K562 (cell line): ENCODE results near the gene HAX1. TPM values are rescaled to one million over a fixed set of nuclear protein-coding genes. Genes with fewer than 3 reads are reported as not detected.

Experiments
- ARID3B ChIP-seq: fragments of 250-450 bp; sonication (Bioruptor Pico); IDR thresholded peaks from 2 replicates; pipeline ENCODE4 v1.4.0; 2020; ENCODE audit warnings: borderline replicate concordance
- ARNT ChIP-seq, 2 experiments: fragments of 450-650 bp; IDR thresholded peaks; 2 replicates each; pipeline ENCODE4 v1.6.1; 2016; ENCODE audit warnings: mild to moderate bottlenecking in 1 of 2
- BACH1 ChIP-seq: fragments of 200-800 bp; sonication (Bioruptor generic); IDR thresholded peaks from 2 replicates; pipeline ENCODE4 v1.6.1; 2016; ENCODE audit warnings: missing genetic modification characterization, missing compliant biosample characterization
- BCL6 ChIP-seq: fragments of 250-450 bp; sonication (Bioruptor Pico); IDR thresholded peaks from 2 replicates; pipeline ENCODE4 v1.4.0; 2020
- CREM ChIP-seq: IDR thresholded peaks from 2 replicates; pipeline ENCODE4 v1.6.1; 2014; ENCODE audit warnings: antibody characterized with exemption, low read depth
- CTBP1 ChIP-seq: fragments of 450-650 bp; IDR thresholded peaks from 2 replicates; pipeline ENCODE4 v1.6.1; 2016; ENCODE audit warnings: borderline replicate concordance
- ELF1 ChIP-seq: fragments of 200-800 bp; sonication (Bioruptor generic); IDR thresholded peaks from 2 replicates; pipeline ENCODE4 v1.6.1; 2016; ENCODE audit warnings: missing genetic modification characterization, missing compliant biosample characterization
- ETV5 ChIP-seq: sonication (generic); formaldehyde crosslinking; IDR thresholded peaks from 2 replicates; pipeline ENCODE4 v1.4.0; 2020; ENCODE audit warnings: low read depth, mild to moderate bottlenecking, missing genetic modification reagents
- FIP1L1 ChIP-seq: fragments of 200-400 bp; formaldehyde crosslinking; IDR thresholded peaks from 2 replicates; pipeline ENCODE4 v1.6.1; 2018; ENCODE audit warnings: mild to moderate bottlenecking, low read depth, low read length; ENCODE audit not compliant: poor library complexity, severe bottlenecking
- HINFP ChIP-seq: fragments of 450-650 bp; conservative IDR thresholded peaks from 2 replicates; pipeline ENCODE4 v1.6.1; 2016; ENCODE audit warnings: missing genetic modification characterization, low read depth, mild to moderate bottlenecking, control low read depth, missing compliant biosample characterization
- HNRNPK ChIP-seq: fragments of 200-400 bp; formaldehyde crosslinking; IDR thresholded peaks from one replicate; pipeline ENCODE4 v1.6.1; 2018; ENCODE audit warnings: mild to moderate bottlenecking, low read depth, low read length; ENCODE audit not compliant: poor library complexity, severe bottlenecking
- HSF4 ChIP-seq: fragments of 250-450 bp; sonication (Bioruptor Pico); IDR thresholded peaks from 2 replicates; pipeline ENCODE4 v2.1.2; 2022; ENCODE audit warnings: mild to moderate bottlenecking, moderate library complexity, borderline replicate concordance
- MAZ ChIP-seq, 2 experiments: fragments of 450-650 bp in 1 of 2; sonication (generic) in 1 of 2; formaldehyde crosslinking; IDR thresholded peaks in 1 of 2; conservative IDR thresholded peaks in 1 of 2; 2 replicates each; pipeline versions ENCODE4 v1.4.0 to v1.5.0; 2020; ENCODE audit warnings: mild to moderate bottlenecking in 1 of 2, missing genetic modification reagents in 1 of 2
- MCM5 ChIP-seq: fragments of 450-650 bp; IDR thresholded peaks from 2 replicates; pipeline ENCODE4 v1.6.1; 2016; ENCODE audit warnings: low read depth
- NCOA1 ChIP-seq: fragments of 450-650 bp; IDR thresholded peaks from 2 replicates; pipeline ENCODE4 v1.6.1; 2016; ENCODE audit warnings: low read depth
- PATZ1 ChIP-seq: fragments of 250-450 bp; sonication (Bioruptor Pico); IDR thresholded peaks from 2 replicates; pipeline ENCODE4 v1.5.0; 2020; ENCODE audit warnings: mild to moderate bottlenecking, borderline replicate concordance
- RCOR1 ChIP-seq, 2 experiments: IDR thresholded peaks; 2 replicates each; pipeline ENCODE4 v1.6.1; 2012; ENCODE audit warnings: low read depth in 2 of 2, low read length in 2 of 2, borderline replicate concordance in 1 of 2, improper control_type of control experiment in 1 of 2
- RUNX1 ChIP-seq: sonication (generic); IDR thresholded peaks from 2 replicates; pipeline ENCODE4 v1.6.1; 2016; ENCODE audit warnings: antibody characterized with exemption, low read depth
- SAFB2 ChIP-seq: fragments of 200-400 bp; formaldehyde crosslinking; IDR thresholded peaks from 2 replicates; pipeline ENCODE4 v1.6.1; 2018; ENCODE audit warnings: borderline replicate concordance, low read length, low read depth, moderate library complexity; ENCODE audit not compliant: severe bottlenecking
- TRIM28 ChIP-seq: fragments of 450-650 bp; IDR thresholded peaks from 2 replicates; pipeline ENCODE4 v1.6.1; 2017
- ZNF140 ChIP-seq: fragments of 250-450 bp; sonication (Bioruptor Pico); IDR thresholded peaks from 2 replicates; pipeline ENCODE4 v1.8.0; 2021; ENCODE audit warnings: moderate library complexity, mild to moderate bottlenecking, inconsistent platforms
- ZNF274 ChIP-seq: IDR thresholded peaks from 2 replicates; pipeline ENCODE4 v1.6.1; 2011; ENCODE audit warnings: low read depth, mild to moderate bottlenecking, low read length, moderate library complexity, borderline replicate concordance
- ZNF586 ChIP-seq: fragments of 450-650 bp; formaldehyde crosslinking; conservative IDR thresholded peaks from 2 replicates; pipeline ENCODE4 v1.4.0; 2020; ENCODE audit warnings: mild to moderate bottlenecking, moderate library complexity
- polyA plus RNA-seq, 8 experiments: library from polyadenylated mRNA; depleted of rRNA in 4 of 8; stranded (reverse) in 5 of 8; unstranded in 3 of 8; fragments of >200 nt; fragmentation: Nextera tagmentation in 2 of 8; fragmentation: Illumina TruSeq in 1 of 8; extraction: Ambion mirVana in 2 of 8; extraction: Trizol in 1 of 8; gene quantifications; 2 replicates each; pipeline versions ENCODE4 v1.2.1 to v1.2.3, GENCODE V29; 2011 to 2014; ENCODE audit warnings: inconsistent platforms in 1 of 8, missing spikeins in 1 of 8
- total RNA-seq, 7 experiments: library from RNA; depleted of rRNA in 6 of 7; stranded (reverse); fragments of >200 nt in 6 of 7; fragmentation: Illumina TruSeq in 2 of 7; extraction: Trizol in 2 of 7; gene quantifications; 2 replicates each; pipeline versions ENCODE4 v1.2.1 to v1.2.3, GENCODE V29; 2011 to 2021; ENCODE audit warnings: low replicate concordance in 1 of 7

The HAX1 gene
- total and polyA plus RNA-seq, 9 of the 15 experiments (the other 6 are each of a cell fraction or from before 2014, with no cell fraction given): 143 to 492 (median 234) TPM

GRCh38 chr1:154324669-154325582 is 52.5 kb downstream of the HAX1 start, which contains the start of gene ATP8B2 (continued):
- TF ChIP-seq PATZ1 (CRISPR knock-in tag) (no peak), BCL6 (CRISPR knock-in tag) (no peak), CREM (peak; percentile 41; the same call in 1 of the 2 replicates), HNRNPK (no peak), ELF1 (tag) (no peak), MAZ (CRISPR knock-in tag; conservative IDR thresholded peaks at IDR 0.05 in 1 of 2, IDR thresholded peaks at IDR 0.05 in 1 of 2) (peak; percentile 79 to 89), BACH1 (tag) (no peak), ZNF140 (CRISPR knock-in tag) (no peak), RCOR1 (IDR thresholded peaks at IDR 0.05; ENCODE audit: borderline replicate concordance in 1 of 2, low read depth in 2 of 2, low read length in 2 of 2) (peak; percentile 71 to 75; a peak in 3 of 4 replicates), ETV5 (CRISPR knock-in tag) (no peak), SAFB2 (no peak), ARID3B (no peak), ZNF586 (no peak), FIP1L1 (no peak), ARNT (IDR thresholded peaks at IDR 0.05) (no peak), RUNX1 (no peak), MCM5 (no peak), ZNF274 (no peak), HSF4 (CRISPR knock-in tag) (no peak), CTBP1 (peak; percentile 93), NCOA1 (0 out of 2 replicates have a peak, but pooled peaks have one; percentile 25), TRIM28 (no peak), HINFP (tag) (no peak)
